NCI-H128 (cell line): Measurements from ENCODE around the gene PRKN.

Source experiments
- DNase-seq: peaks from one replicate; lab custom pipeline; 2025; ENCODE audit not compliant: unreplicated experiment; lab: John Stamatoyannopoulos, UW

PRKN gene

GRCh38 chr6:161694995-161695394 is 1032.6 kb downstream of the PRKN start:
- DNase-seq = no peak

- DNase-seq = no peak
Observed at GRCh38 chr6:161686655-161687054, 1040.9 kb downstream of the PRKN start.

GRCh38 chr6:161684731-161685475 is 1042.7 kb downstream of the PRKN start:
- no peak for DNase-seq

GRCh38 chr6:161683400-161683799 is 1044.2 kb downstream of the PRKN start:
- no peak for DNase-seq

- DNase-seq = no peak
Observed at GRCh38 chr6:161682982-161683381, 1044.6 kb downstream of the PRKN start.

- DNase-seq = no peak
Observed at GRCh38 chr6:161679980-161680538, 1047.5 kb downstream of the PRKN start.

GRCh38 chr6:161677188-161677587 is 1050.4 kb downstream of the PRKN start:
- no peak for DNase-seq

- DNase-seq = no peak
Observed at GRCh38 chr6:161676586-161676985, 1051.0 kb downstream of the PRKN start.

- DNase-seq = no peak
Observed at GRCh38 chr6:161674930-161675682, 1052.5 kb downstream of the PRKN start.

- DNase-seq = no peak
Observed at GRCh38 chr6:161673026-161673425, 1054.5 kb downstream of the PRKN start.

GRCh38 chr6:161671117-161671516 is 1056.4 kb downstream of the PRKN start:
- no peak for DNase-seq

GRCh38 chr6:161668665-161669064 is 1058.9 kb downstream of the PRKN start:
- DNase-seq = no peak

GRCh38 chr6:161667957-161668356 is 1059.6 kb downstream of the PRKN start:
- DNase-seq = no peak

- DNase-seq = no peak
Observed at GRCh38 chr6:161663682-161664081, 1063.9 kb downstream of the PRKN start.

- DNase-seq = no peak
Observed at GRCh38 chr6:161660666-161661571, 1066.6 kb downstream of the PRKN start.

GRCh38 chr6:161658211-161658610 is 1069.4 kb downstream of the PRKN start:
- no peak for DNase-seq

- no peak for DNase-seq
Observed at GRCh38 chr6:161654209-161654608, 1073.4 kb downstream of the PRKN start.

- DNase-seq = no peak
Observed at GRCh38 chr6:161651949-161652348, 1075.6 kb downstream of the PRKN start.

- DNase-seq = no peak
Observed at GRCh38 chr6:161649841-161650240, 1077.7 kb downstream of the PRKN start.

- DNase-seq = no peak
Observed at GRCh38 chr6:161649068-161649467, 1078.5 kb downstream of the PRKN start.

- no peak for DNase-seq
Observed at GRCh38 chr6:161647234-161647633, 1080.3 kb downstream of the PRKN start.
